GM19372 (cell line): ENCODE measurements around the gene RALGPS2.

Experiments used
- ATAC-seq: cut with Tn5 transposase; IDR thresholded peaks from one replicate; pipeline ENCODE4 v1.9.1; 2021; ENCODE audit warnings: mild to moderate bottlenecking, low read depth, moderate library complexity; ENCODE audit not compliant: unreplicated experiment

Gene RALGPS2

DNA sequence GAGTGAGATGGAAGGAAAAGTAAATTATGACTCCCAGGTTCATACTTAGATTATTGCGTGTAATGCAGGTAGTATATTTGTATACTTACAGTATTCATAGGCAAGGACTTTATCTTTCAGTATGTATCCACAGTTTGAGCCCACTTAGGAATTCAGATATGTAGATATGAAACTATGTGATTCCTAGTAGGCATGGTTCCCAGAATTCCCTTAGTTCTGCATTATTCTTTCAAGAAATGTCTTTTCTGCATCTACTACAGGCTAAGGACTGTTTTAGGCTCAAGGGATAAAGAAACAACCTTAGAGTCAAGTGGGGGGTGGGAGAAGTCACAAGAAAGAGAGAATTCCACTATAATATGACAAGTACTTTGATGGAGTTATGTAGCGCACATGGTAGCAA, 132.1 kb downstream of the RALGPS2 start:
- ATAC-seq = no peak

DNA sequence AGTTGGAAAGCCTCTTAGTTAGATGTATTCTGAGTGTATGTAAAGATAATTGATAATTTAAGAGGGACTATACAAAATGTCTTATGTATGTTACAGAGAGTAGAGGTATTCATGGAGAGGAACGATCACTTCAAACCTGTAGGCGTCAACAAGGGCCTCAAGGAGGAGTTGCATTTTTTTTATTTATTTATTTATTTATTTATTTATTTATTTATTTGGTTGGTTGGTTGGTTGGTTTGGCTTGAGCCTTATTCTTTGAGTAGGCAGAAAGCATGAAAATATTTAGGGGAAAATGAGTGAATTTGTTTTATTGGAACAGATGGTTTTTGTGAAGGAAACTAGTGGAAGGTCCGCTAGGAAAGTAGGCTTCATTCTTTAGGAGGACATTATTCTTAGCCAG, 137.4 kb downstream of the RALGPS2 start:
- no peak for ATAC-seq

DNA sequence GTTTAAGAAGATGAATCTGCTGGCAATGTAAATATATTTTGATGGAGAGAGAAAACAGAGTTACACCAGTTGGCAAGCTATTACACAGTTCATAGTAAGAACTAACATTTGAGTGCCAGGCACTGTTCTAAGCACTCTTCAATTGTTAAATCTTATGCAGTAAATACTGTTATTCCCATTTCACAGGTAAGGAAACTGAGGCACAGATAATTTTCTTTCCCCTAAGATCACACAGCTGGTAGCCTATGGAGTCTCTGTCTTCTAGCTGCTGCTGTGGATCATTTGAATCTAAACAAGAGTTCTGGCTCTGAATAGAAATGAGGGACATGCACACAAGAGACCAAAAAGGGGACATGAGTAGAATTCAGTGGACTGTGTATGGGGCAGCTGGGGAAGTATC, 137.8 kb downstream of the RALGPS2 start:
- no peak for ATAC-seq

DNA sequence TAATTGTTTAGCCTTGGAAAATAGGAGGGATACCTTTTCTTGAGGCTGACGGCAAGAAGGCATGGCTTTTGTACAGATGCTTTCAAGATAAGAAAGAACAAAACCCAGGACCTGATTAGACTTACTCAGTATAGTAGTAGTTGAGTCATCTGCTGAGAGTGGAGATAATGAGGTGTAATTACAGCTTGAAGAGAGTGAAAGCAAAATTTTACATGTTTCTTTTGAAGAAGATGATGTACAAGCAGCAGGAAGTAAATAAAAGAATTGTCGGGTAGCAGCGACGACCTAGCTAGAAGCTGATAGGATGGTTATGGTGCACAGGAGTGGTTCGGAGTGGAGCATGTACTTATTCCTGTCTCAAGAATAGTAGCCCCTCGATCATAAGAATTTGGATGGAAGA, 139.3 kb downstream of the RALGPS2 start:
- ATAC-seq = no peak

DNA sequence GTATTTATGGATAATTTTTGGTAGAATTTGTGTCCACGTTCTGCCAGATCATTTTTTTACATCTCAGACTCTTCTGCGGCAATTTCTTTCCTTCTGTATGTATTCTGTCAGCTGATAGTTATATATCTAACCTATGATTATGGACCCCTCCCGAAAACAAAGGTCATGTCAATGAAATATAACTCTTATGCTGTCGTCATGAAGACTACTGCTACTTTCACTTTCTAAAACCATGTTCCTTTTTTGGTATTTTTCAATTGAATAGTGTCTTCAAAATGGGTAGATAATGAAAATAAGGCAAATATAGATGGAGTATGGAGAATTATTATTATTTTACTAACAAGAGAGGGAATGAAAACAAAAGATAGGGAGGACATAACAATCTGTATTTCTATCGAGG, 142.6 kb downstream of the RALGPS2 start:
- no peak for ATAC-seq

DNA sequence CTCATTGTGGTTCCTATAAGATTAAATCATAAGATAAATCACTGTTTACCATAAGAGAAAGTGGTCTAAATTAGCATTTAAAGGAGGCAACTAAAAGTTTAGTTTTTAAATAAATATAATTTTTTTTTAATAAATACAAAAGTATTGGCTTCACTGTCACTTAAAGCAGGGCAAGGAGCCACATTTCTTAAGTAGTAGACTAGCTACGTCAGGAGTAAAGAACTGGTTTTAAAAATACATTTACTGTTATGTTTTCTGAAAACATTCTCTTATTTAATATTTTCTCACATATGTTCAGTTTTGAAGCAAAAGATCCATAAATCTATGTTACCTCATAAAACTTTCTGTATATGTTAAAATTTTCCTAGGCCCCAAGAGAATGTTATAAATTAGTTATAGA, 143.7 kb downstream of the RALGPS2 start:
- ATAC-seq = no peak

DNA sequence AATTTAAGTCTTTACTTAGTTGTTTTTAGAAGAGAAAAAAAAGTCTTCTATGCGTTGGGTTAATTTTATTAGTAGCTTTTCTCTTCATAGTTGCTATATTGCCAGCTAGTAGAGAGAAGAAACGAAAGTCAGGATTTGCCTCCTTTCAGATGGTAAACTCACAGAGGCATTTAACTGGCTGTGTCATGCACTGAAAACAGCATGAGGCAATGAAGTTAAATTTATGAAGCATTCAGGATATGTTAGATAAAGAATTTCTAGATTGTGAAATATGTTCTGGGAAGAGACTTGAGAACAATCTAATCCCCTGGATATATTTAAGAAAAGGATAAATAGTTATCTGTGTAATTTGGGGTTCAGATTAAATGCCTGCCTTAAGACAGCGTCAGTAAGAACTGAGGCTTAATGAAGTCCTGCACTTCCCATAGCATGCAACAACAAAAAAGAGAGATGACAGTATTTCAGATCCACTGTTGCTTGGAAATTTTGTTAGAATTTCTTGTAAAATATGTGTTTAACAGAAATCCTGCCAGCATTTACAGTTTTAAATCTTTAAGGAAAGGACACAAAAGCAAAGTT, 144.2 kb downstream of the RALGPS2 start:
- no peak for ATAC-seq

DNA sequence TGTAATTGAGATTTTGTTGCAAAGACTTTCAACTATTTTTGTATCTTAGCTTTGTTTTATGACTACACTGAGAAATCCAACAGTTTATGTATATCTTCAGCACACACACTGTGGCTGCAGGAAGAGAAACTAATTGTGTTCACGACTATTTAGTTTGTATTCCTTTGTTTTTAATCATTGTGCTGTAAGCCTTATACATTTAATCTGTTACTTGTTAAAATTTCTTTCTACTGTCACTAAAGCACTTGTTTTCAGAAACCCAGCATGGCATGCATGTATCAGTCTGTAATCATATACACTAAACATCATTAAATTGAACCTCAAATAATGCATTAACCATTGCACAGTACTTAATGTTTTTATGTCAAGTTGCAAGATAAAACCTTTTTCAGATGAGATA, 145.2 kb downstream of the RALGPS2 start:
- no peak for ATAC-seq

DNA sequence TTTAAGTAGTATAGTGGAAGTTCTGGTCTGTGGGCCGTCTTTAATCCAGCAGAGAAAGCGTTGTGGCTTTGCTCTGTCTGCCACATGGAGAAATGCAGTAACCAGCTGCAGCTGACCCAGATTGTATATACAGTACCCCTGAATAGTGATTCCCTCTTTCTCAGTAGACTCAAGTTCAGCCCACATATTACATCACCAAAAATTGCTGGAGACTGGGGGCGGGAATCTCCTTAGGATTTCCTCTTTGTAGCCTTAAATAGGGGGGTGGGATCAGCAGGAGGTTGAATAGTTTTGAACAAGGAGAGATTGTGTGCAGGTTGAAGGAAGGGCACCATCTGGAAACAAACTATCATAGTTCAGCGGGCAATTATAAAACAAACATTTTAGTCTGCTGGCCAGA, 145.9 kb downstream of the RALGPS2 start, which contains the start of gene ANGPTL1:
Gene ANGPTL1 (minus strand): TSS at position 134 of the 400 bp plus-strand sequence. CDS start 5,301 bp downstream, outside the sequence.
- no peak for ATAC-seq

DNA sequence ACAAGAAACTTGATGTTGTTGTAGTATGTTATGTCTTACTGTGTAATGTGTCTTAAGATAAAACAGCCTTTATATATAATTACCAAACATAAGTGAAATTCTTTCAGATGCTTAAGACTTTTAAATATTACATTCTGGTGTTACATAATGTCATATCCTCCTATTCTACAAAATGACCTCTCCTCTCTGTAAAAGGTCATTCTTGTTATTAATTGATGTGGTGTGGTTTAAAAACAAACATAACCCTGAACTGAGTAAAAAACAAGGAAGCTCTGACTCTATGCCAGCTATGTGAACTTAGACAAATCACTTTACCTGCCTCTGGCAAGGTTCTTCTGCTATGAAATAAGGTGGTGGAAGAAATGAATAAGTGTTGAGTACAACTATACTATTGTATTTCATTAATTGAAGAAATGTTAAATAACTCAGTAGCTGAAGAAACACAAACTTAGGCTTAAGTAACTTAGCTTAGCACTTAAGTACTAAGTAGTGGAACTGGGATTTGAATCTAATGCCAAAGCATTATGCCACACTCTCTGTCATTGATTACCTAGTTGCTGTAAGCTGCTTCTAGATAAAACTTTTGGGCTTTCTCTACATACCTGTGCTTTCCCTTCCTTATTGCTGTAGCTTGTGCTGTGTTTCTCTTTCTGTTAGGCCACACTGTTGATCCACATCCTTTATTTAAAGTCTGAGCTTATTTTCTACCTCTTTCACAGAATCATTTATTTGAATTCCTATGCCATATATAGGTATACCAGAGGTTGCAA, 146.7 kb downstream of the RALGPS2 start:
- no peak for ATAC-seq

DNA sequence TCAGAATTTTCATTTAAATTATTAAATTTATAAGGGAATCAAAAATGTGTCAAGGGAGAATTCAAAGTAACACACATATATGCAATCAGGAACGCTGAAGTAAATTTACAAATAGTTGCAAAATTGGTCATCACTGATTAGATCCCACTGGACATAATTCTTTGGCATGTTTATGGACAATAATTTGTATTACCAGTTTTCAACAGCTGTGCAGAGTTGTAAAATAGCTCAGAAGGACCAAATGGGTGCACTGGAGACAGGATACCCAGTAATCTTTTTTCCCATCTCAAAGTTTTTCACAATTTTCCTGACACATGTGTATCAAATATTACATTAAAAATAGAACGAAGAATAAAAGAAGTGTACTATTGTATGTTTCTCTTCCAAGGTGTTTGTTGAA, 149.9 kb downstream of the RALGPS2 start:
- no peak for ATAC-seq

DNA sequence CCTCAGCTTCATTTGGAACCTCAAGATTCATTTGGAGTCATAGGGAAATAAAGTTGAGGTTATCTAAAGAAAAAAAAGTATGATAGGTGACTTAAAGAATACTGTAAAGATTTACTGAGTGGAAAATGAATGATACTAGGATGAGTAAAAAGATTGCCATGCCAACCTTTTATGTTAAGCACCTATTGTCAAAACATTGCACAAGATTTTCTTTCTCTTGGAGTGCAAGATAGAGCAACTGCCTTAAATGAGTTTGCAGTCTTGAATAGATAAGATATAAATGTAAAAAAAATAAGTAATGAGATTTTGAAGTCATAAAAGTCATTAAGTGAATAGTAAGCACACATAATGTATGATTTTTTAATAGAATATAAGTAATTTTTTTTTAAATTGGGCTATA, 150.9 kb downstream of the RALGPS2 start:
- ATAC-seq = no peak

DNA sequence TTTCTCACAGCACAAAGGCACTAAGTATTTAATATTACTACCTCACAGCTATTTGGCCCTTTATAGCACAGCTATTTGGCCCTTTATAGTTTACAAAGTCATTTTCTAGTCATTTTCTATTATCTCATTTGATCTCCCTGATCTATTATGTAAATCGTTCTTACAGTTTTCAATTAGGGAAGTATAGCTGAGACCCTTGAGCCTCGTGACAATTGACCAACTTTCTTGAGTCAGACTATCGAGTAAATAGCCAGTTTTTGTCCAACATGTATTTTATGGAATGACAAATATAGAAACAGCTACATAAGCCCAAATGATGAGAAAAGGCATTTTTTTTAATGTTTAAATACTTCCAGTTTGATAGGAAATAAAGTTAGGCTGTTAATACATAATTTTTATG, 152.9 kb downstream of the RALGPS2 start:
- no peak for ATAC-seq

DNA sequence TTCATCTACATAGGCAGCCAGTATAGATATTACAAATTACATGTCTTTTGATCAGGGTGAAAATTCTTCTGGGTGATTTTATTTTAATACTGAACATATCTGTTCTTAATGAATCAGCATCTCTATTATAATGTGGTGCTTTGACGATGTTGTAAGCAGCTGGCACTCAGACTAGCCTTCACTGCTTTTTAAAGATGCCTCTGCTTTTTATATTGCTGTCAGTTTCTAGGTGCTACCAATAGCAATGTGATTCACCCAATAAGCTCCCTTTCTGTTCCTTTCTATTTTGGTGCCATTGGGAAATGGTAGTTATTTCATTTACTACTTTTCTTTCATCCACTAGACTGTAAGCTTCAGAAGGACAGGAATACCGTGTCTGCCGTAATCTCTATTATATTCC, 156.9 kb downstream of the RALGPS2 start:
- ATAC-seq = no peak

DNA sequence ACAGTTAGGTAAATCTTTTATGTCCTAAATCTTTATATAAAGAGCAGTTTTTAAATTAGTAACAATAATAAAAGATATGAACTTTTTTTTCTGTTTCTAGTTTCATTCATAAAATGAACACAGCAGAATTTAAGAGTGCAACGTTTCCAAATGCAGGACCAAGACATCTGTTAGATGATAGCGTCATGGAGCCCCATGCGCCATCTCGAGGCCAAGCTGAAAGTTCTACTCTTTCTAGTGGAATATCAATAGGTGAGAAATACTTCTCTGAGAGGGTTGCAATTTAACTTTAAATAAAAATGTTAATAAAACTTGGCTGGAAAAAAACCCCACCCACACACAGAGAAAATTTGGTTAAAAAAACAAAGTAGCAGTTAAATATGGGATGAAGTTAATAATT, 160.8 kb downstream of the RALGPS2 start:
- no peak for ATAC-seq

DNA sequence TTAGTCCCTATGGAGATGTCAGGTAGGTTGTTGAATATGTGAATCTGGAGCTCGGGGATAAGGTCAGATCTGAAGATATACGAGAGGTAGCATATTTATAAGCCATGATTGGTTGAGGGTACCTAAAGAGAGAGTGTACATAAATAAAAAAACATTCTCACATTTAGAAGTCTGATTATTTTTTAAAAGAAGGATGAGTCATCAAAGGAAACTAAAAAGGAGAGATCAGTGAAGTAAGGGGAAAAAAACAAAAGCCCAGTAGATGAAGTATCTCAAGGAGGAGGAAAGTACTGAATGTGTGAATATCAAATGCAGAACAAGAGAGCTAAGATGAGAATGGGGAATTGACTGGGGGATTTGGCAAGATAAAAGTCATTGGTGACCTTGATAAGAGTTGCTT, 161.5 kb downstream of the RALGPS2 start:
- no peak for ATAC-seq

DNA sequence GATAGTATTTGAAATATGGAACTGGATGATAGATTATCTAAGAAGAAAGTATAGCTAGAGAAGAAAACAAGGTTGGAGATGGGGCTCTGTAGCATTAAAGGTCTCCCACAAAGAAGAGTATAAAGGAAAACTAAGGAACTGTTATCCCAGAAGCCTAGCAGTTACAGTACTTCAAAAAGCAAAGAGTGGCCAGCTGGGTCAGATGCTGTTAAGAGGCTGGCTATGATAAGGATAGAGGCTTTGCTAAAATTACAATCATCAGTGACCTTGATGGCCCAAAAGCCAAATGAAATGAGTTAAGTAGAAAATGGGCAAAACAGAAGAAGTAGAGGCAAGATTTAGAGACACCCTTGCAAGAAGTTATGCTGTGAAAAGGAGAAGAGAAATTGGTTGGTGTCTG, 170.9 kb downstream of the RALGPS2 start:
- no peak for ATAC-seq

DNA sequence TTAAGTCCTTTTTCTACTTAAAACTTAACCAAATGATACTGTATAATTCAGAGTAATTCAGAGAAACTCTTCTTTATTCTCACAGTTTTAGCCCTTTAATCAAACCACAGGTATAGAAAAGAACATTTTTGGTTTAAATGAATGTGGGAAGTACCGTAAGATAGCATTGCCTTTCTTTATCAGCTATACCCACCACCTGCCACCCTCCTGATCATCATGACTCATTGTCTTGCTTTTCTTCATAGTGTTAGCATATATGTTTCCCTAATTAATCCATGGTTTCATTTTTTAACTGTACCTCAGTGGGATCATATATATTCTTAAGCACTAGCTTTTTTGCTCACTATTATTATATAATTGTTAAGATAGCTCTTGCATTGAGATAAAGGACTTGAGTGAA, 173.4 kb downstream of the RALGPS2 start:
- ATAC-seq = no peak

DNA sequence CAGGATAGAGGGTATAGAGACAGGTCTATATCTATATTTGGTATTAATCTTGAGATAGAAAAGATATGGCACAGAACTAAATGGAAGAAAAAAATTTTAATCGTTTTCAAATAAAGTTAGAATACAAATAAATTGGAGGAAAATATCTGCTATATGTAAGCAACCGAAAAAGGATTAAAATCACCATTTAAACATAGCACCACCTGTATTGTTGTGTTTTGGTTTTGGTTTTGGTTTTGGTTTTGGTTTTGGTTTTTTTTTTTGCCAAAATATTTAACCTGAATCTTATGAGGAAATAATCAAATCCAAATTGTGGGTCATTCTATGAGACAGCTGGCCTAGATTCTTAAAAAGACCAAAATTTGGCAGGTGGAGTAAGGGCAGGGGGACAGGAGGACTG, 174.4 kb downstream of the RALGPS2 start:
- no peak for ATAC-seq

DNA sequence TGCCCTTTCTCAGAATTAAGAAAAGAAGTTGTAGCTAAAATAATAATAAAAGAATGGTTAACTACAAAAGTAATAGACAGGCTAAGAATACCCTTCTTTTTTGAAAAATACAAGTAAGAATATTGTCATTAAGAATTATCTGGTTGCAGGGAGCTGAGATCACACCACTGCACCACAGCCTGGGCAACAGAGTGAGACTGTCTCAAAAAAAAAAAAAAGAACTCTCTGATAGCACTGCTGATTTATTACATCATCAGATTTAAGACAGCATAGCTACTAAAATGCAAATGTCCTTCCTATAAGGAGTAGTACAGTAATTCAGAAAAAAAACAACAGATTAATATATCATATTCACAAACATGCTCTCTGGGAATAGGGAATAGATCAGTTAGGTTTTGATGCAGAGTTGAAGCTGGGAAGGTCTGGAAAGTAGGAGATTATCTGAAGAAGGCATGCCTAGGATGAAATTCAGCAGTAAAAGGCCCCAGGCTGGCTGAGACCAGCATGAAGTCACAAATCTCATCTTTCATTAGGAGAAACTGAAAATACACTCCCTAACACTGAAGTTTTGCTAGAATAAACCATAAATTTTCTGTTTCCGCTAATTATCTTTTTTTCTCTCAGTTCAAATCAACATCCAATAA, 176.6 kb downstream of the RALGPS2 start:
- no peak for ATAC-seq

DNA sequence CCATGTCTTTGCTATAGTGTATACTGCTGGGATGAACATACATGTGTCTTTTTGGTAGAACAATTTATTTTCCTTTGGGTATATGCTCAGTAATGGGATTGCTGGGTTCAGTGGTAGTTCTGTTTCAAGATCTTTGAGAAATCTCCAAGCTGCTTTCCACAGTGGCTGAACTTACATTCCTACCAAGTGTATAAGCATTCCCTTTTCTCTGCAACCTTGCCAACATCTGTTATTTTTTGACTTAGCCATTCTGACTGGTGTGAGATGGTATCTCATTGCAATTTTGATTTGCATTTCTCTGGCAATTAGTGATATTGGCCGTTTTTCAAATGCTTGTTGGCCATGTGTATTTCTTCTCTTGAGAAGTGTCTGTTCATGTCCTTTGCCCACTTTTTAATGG, 183.3 kb downstream of the RALGPS2 start:
- no peak for ATAC-seq

DNA sequence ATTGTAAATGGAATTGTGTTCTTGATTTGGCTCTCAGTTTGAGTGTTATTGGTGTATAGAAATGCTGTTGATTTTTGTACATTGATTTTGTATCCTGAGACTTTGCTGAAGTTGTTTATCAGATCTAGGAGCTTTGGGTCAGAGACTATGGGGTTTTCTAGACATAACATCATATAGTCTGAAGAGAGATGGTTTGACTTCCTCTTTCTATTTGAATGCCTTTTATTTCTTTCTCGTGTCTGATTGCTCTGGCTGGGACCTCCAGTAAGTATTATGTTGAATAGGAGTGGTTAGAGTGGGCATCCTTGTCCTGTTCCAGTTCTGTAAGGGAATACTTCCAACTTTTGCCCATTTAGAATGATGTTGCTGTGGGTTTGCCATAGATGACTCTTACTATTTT, 185.0 kb downstream of the RALGPS2 start:
- ATAC-seq = no peak
